ENCODE measurements around the gene FBXO34.
"Not testable (repeated sequence)": the region's sequence is repeated elsewhere in the genome, so short reads cannot be mapped to it uniquely, and the experiment has no call there.

The FBXO34 gene

DNA sequence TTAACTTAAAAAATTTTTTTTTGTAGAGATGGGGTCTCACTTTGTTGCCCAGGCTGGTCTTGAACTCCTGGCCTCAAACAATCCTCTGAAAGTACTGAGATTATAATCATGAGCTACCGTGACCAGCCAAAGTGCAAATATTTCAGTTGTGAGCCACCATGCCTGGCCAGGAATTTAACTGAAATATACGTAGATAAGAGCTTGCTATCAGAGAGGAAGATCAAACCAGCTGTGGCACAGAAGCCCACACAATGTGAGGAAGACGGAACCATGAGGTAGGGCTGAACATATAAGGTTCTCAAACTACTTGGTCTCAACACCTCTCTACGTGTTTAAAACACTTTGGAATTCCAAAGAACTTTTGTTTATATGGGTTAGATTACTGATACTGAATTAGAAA is 111.3 kb downstream of the FBXO34 start:
- Histone ChIP-seq H2AFZ (ENCODE audit: low read length) (no peak overlapping the region), H3K4me1 (ENCODE audit: insufficient read depth, low read length, poor library complexity, severe bottlenecking) (no peaks in the 10 kb centered on the region), H3K79me2 (ENCODE audit: insufficient read depth, low read length) (no peaks in the 10 kb centered on the region), H3K9ac (ENCODE audit: low read depth, low read length, poor library complexity, severe bottlenecking) (no peak overlapping the region), H3K4me2 (ENCODE audit: low read depth, low read length, poor library complexity, severe bottlenecking) (no peak overlapping the region), H3K9me2 (replicated peaks; ENCODE audit: low read depth, low read length) (no peaks in the 10 kb centered on the region), H3K36me3 (ENCODE audit: insufficient read depth, low read length) (peaks cover 27% of the 10 kb centered on the region; the same call in 1 of the 2 replicates), H3K27me3 (ENCODE audit: insufficient read depth, low read length, poor library complexity, severe bottlenecking) (no peaks in the 10 kb centered on the region), H3K9me3 (ENCODE audit: insufficient read depth, low read depth, low read length) (no peaks in the 10 kb centered on the region), H3K4me3 (ENCODE audit: low read length, poor library complexity, severe bottlenecking) (no peak overlapping the region), H3F3A (ENCODE audit: low read depth) (no peaks in the 10 kb centered on the region), H4K20me1 (ENCODE audit: insufficient read depth, low read length, poor library complexity, severe bottlenecking) (no peaks in the 10 kb centered on the region)
- no peak for TF ChIP-seq EZH2phosphoT487 (IDR thresholded peaks at IDR 0.05; ENCODE audit: borderline replicate concordance)
- TF ChIP-seq, protein P1, sequence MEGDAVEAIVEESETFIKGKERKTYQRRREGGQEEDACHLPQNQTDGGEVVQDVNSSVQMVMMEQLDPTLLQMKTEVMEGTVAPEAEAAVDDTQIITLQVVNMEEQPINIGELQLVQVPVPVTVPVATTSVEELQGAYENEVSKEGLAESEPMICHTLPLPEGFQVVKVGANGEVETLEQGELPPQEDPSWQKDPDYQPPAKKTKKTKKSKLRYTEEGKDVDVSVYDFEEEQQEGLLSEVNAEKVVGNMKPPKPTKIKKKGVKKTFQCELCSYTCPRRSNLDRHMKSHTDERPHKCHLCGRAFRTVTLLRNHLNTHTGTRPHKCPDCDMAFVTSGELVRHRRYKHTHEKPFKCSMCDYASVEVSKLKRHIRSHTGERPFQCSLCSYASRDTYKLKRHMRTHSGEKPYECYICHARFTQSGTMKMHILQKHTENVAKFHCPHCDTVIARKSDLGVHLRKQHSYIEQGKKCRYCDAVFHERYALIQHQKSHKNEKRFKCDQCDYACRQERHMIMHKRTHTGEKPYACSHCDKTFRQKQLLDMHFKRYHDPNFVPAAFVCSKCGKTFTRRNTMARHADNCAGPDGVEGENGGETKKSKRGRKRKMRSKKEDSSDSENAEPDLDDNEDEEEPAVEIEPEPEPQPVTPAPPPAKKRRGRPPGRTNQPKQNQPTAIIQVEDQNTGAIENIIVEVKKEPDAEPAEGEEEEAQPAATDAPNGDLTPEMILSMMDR (conservative IDR thresholded peaks at IDR 0.05; ENCODE audit: low read length): no peak

DNA sequence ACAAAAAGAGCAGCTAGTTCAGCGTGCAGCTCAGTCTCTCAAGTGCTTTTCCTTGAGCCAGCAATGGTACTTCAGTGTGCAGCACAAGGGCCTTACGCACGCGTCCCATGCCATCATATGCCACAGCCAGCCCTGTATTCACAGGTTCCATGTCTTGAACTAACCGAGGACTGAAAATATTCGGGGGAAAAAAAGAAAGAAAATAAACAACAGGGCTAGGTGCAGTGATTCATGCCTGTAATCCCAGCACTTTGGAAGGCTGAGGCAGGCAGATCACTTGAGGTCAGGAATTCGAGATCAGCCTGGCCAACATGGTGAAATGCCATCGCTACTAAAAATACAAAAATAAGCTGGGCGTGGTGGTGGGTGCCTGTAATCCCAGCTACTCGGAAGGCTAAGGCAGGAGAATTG is 111.8 kb downstream of the FBXO34 start:
- H3K27me3 ChIP-seq (ENCODE audit: insufficient read depth, low read length, poor library complexity, severe bottlenecking); H3K4me3 ChIP-seq (ENCODE audit: low read length, poor library complexity, severe bottlenecking); H3K4me2 ChIP-seq (ENCODE audit: low read depth, low read length, poor library complexity, severe bottlenecking); H3K4me1 ChIP-seq (ENCODE audit: insufficient read depth, low read length, poor library complexity, severe bottlenecking); H3K79me2 ChIP-seq (ENCODE audit: insufficient read depth, low read length); H3F3A ChIP-seq (ENCODE audit: low read depth); H3K9me3 ChIP-seq (ENCODE audit: insufficient read depth, low read depth, low read length); H2AFZ ChIP-seq (ENCODE audit: low read length); H3K9me2 ChIP-seq (replicated peaks; ENCODE audit: low read depth, low read length); H3K9ac ChIP-seq (ENCODE audit: low read depth, low read length, poor library complexity, severe bottlenecking); H4K20me1 ChIP-seq (ENCODE audit: insufficient read depth, low read length, poor library complexity, severe bottlenecking): not testable (repeated sequence)
- peaks cover 27% of the 10 kb centered on the region; the same call in 1 of the 2 replicates for H3K36me3 ChIP-seq (ENCODE audit: insufficient read depth, low read length)

DNA sequence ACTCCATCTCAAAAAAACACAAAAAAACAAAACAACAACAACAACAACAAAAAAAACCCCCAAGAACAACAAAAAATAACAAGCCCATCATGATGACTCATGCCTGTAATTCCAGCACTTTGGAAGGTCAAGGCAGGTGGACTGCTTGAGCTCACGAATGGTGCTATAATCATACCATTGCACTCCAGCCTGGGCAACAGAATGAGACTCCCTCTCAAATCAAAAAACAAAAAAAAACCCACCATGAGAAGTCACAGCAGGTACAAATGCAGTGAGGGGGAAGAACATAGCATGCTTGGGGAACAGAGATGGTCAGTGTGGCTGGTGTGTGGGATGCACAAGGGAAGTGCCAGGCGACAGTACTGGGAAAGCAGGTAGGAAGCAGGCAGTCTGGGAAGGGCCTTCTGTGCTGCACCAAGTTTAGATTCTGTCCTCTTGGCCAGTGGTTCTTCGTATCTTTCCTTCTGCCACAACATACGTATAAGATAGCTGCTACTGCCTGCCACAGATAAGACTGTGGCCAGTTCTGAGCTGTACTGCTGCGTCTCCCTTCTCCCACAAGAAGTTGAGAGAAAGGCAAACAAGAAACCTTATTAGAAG is 112.4 kb downstream of the FBXO34 start:
- H3K4me3 ChIP-seq (ENCODE audit: low read length, poor library complexity, severe bottlenecking): no peak overlapping the region
- no peak for TF ChIP-seq EZH2phosphoT487 (IDR thresholded peaks at IDR 0.05; ENCODE audit: borderline replicate concordance)
- no peaks in the 10 kb centered on the region for H3K9me3 ChIP-seq (ENCODE audit: insufficient read depth, low read depth, low read length)
- H3F3A ChIP-seq (ENCODE audit: low read depth): no peaks in the 10 kb centered on the region
- no peaks in the 10 kb centered on the region for H3K9me2 ChIP-seq (replicated peaks; ENCODE audit: low read depth, low read length)
- no peaks in the 10 kb centered on the region for H3K27me3 ChIP-seq (ENCODE audit: insufficient read depth, low read length, poor library complexity, severe bottlenecking)
- peaks cover 6% of the 10 kb centered on the region for H3K4me1 ChIP-seq (ENCODE audit: insufficient read depth, low read length, poor library complexity, severe bottlenecking)
- H3K36me3 ChIP-seq (ENCODE audit: insufficient read depth, low read length): peaks cover 27% of the 10 kb centered on the region; the same call in 1 of the 2 replicates
- H4K20me1 ChIP-seq (ENCODE audit: insufficient read depth, low read length, poor library complexity, severe bottlenecking): no peaks in the 10 kb centered on the region
- H3K9ac ChIP-seq (ENCODE audit: low read depth, low read length, poor library complexity, severe bottlenecking): no peak overlapping the region
- H3K4me2 ChIP-seq (ENCODE audit: low read depth, low read length, poor library complexity, severe bottlenecking): no peak overlapping the region
- H2AFZ ChIP-seq (ENCODE audit: low read length): no peak overlapping the region
- H3K79me2 ChIP-seq (ENCODE audit: insufficient read depth, low read length): no peaks in the 10 kb centered on the region

DNA sequence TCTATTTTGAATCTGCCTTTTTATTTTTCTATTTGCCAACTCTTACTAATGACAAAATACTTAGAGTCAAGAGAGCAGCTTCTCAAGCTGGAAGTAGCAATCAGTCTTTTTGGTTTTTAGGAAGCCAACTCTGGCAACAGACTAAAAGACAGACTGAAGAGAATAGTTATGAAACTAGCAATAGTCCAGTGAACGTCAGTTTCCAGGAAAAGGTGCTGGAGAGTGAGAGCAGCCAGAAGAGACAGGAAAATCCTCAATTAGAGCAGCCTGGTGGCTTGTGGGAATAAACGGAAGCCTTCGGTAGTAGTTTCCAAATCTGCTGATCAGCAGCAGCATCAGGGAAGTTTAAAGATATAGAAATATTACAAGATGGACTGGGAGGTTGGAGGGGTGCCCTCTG is 113.3 kb downstream of the FBXO34 start:
- Histone ChIP-seq H3K9me3 (ENCODE audit: insufficient read depth, low read depth, low read length) (no peaks in the 10 kb centered on the region), H3F3A (ENCODE audit: low read depth) (no peaks in the 10 kb centered on the region), H3K9ac (ENCODE audit: low read depth, low read length, poor library complexity, severe bottlenecking) (no peak overlapping the region), H3K9me2 (replicated peaks; ENCODE audit: low read depth, low read length) (no peaks in the 10 kb centered on the region), H4K20me1 (ENCODE audit: insufficient read depth, low read length, poor library complexity, severe bottlenecking) (no peaks in the 10 kb centered on the region), H3K79me2 (ENCODE audit: insufficient read depth, low read length) (no peaks in the 10 kb centered on the region), H3K4me1 (ENCODE audit: insufficient read depth, low read length, poor library complexity, severe bottlenecking) (peaks cover 10% of the 10 kb centered on the region), H3K4me2 (ENCODE audit: low read depth, low read length, poor library complexity, severe bottlenecking) (no peak overlapping the region), H3K4me3 (ENCODE audit: low read length, poor library complexity, severe bottlenecking) (no peak overlapping the region), H2AFZ (ENCODE audit: low read length) (no peak overlapping the region), H3K36me3 (ENCODE audit: insufficient read depth, low read length) (peaks cover 34% of the 10 kb centered on the region; the same call in 1 of the 2 replicates), H3K27me3 (ENCODE audit: insufficient read depth, low read length, poor library complexity, severe bottlenecking) (no peaks in the 10 kb centered on the region)
- TF ChIP-seq EZH2phosphoT487 (IDR thresholded peaks at IDR 0.05; ENCODE audit: borderline replicate concordance): no peak
